K562 (cell line): ENCODE data around the gene EVI2B. TPM values are rescaled to one million over a fixed set of nuclear protein-coding genes. Genes with fewer than 3 reads are reported as not detected.

ENCODE experiments used
- CAMTA2 ChIP-seq: fragments of 250-450 bp; sonication (Bioruptor Pico); conservative IDR thresholded peaks from 2 replicates; pipeline ENCODE4 v1.5.1; 2022
- COPS2 ChIP-seq: fragments of 450-650 bp; conservative IDR thresholded peaks from 2 replicates; pipeline ENCODE4 v1.6.1; 2016; ENCODE audit warnings: mild to moderate bottlenecking, moderate library complexity
- DIDO1 ChIP-seq: fragments of 450-650 bp; IDR thresholded peaks from 2 replicates; pipeline ENCODE4 v1.6.1; 2016; ENCODE audit warnings: low read depth, missing biosample characterization, missing genetic modification characterization
- MTF1 ChIP-seq: fragments of 250-450 bp; sonication (Bioruptor Pico); IDR thresholded peaks from 2 replicates; pipeline ENCODE4 v1.9.0; 2021; ENCODE audit warnings: moderate library complexity, mild to moderate bottlenecking, inconsistent platforms, borderline replicate concordance
- NCOA4 ChIP-seq: fragments of 450-650 bp; IDR thresholded peaks from 2 replicates; pipeline ENCODE4 v1.6.1; 2018; ENCODE audit warnings: mild to moderate bottlenecking; ENCODE audit not compliant: partially characterized antibody
- PHF20 ChIP-seq: fragments of 450-650 bp; IDR thresholded peaks from 2 replicates; pipeline ENCODE4 v1.6.1; 2018; ENCODE audit not compliant: partially characterized antibody
- POLR2H ChIP-seq: IDR thresholded peaks from 2 replicates; pipeline ENCODE4 v1.6.1; 2016; ENCODE audit warnings: missing genetic modification characterization, low read depth, mild to moderate bottlenecking, control low read depth, missing compliant biosample characterization, moderate library complexity
- PTBP1 ChIP-seq: fragments of 200-400 bp; formaldehyde crosslinking; IDR thresholded peaks from 2 replicates; pipeline ENCODE4 v1.6.1; 2017; ENCODE audit warnings: low read depth, low read length
- RAD21 ChIP-seq, 2 experiments: fragments of 250-450 bp in 1 of 2; fragments of 450-650 bp in 1 of 2; sonication (Bioruptor Pico) in 1 of 2; formaldehyde crosslinking in 1 of 2; IDR thresholded peaks in 1 of 2; conservative IDR thresholded peaks in 1 of 2; 2 replicates each; pipeline versions ENCODE4 v1.4.0 to v1.8.0; 2020 to 2022; ENCODE audit warnings: mild to moderate bottlenecking in 2 of 2, moderate library complexity in 1 of 2
- RBM34 ChIP-seq: fragments of 200-400 bp; formaldehyde crosslinking; IDR thresholded peaks from 2 replicates; pipeline ENCODE4 v1.6.1; 2018; ENCODE audit warnings: low read length, borderline replicate concordance; ENCODE audit not compliant: insufficient read depth
- SLC30A9 ChIP-seq: fragments of 250-450 bp; sonication (Bioruptor Pico); IDR thresholded peaks from 2 replicates; pipeline ENCODE4 v1.8.0; 2022; ENCODE audit warnings: mild to moderate bottlenecking, moderate library complexity
- TAF9B ChIP-seq: fragments of 450-650 bp; IDR thresholded peaks from 2 replicates; pipeline ENCODE4 v1.6.1; 2018; ENCODE audit warnings: mild to moderate bottlenecking; ENCODE audit not compliant: partially characterized antibody
- YY1 ChIP-seq, 3 experiments: IDR thresholded peaks; 2 replicates each; pipeline ENCODE4 v1.6.1; 2011; ENCODE audit warnings: low read length in 2 of 3, mild to moderate bottlenecking in 2 of 3, moderate library complexity in 2 of 3, borderline replicate concordance in 1 of 3, control low read depth in 1 of 3, low read depth in 1 of 3; ENCODE audit not compliant: insufficient read depth in 3 of 3, insufficient replicate concordance in 2 of 3, control insufficient read depth in 1 of 3, insufficient read length in 1 of 3; ENCODE audit errors: extremely low read depth in 1 of 3
- ZNF212 ChIP-seq: fragments of 450-650 bp; formaldehyde crosslinking; IDR thresholded peaks from 2 replicates; pipeline ENCODE4 v1.4.0; 2020; ENCODE audit warnings: mild to moderate bottlenecking
- ZNF282 ChIP-seq: sonication (generic); formaldehyde crosslinking; IDR thresholded peaks from 2 replicates; pipeline ENCODE4 v1.8.1; 2023; ENCODE audit warnings: missing genetic modification reagents
- ZNF354B ChIP-seq: fragments of 250-450 bp; sonication (Bioruptor Pico); IDR thresholded peaks from 2 replicates; pipeline ENCODE4 v1.4.0; 2020
- polyA plus RNA-seq, 8 experiments: library from polyadenylated mRNA; depleted of rRNA in 4 of 8; stranded (reverse) in 5 of 8; unstranded in 3 of 8; fragments of >200 nt; fragmentation: Nextera tagmentation in 2 of 8; fragmentation: Illumina TruSeq in 1 of 8; extraction: Ambion mirVana in 2 of 8; extraction: Trizol in 1 of 8; gene quantifications; 2 replicates each; pipeline versions ENCODE4 v1.2.1 to v1.2.3, GENCODE V29; 2011 to 2014; ENCODE audit warnings: inconsistent platforms in 1 of 8, missing spikeins in 1 of 8
- total RNA-seq, 7 experiments: library from RNA; depleted of rRNA in 6 of 7; stranded (reverse); fragments of >200 nt in 6 of 7; fragmentation: Illumina TruSeq in 2 of 7; extraction: Trizol in 2 of 7; gene quantifications; 2 replicates each; pipeline versions ENCODE4 v1.2.1 to v1.2.3, GENCODE V29; 2011 to 2021; ENCODE audit warnings: low replicate concordance in 1 of 7
- TF ChIP-seq, protein P1 (sequence below): fragments of 250-450 bp; sonication (Bioruptor Pico); IDR thresholded peaks from 2 replicates; pipeline ENCODE4 v1.8.0; 2022; ENCODE audit warnings: inconsistent platforms, mild to moderate bottlenecking, moderate library complexity, borderline replicate concordance
- TF ChIP-seq, protein P2 (sequence below): fragments of 450-650 bp; IDR thresholded peaks from 2 replicates; pipeline ENCODE4 v1.6.1; 2016; ENCODE audit warnings: antibody characterized with exemption
- TF ChIP-seq, protein P3 (sequence below), 2 experiments: IDR thresholded peaks in 1 of 2; conservative IDR thresholded peaks in 1 of 2; 2 replicates each; pipeline ENCODE4 v1.6.1; 2016; ENCODE audit warnings: low read depth in 2 of 2, mild to moderate bottlenecking in 1 of 2, missing compliant biosample characterization in 1 of 2, missing genetic modification characterization in 1 of 2, moderate library complexity in 1 of 2
- TF ChIP-seq, protein P4 (sequence below): sonication (generic); formaldehyde crosslinking; IDR thresholded peaks from 2 replicates; pipeline ENCODE4 v1.8.0; 2022; ENCODE audit warnings: mild to moderate bottlenecking, missing genetic modification reagents

EVI2B gene
- total and polyA plus RNA-seq, 9 of the 15 experiments (the other 6 are each of a cell fraction or from before 2014, with no cell fraction given), result 0.54 to 8.0 (median 2.5) TPM

DNA sequence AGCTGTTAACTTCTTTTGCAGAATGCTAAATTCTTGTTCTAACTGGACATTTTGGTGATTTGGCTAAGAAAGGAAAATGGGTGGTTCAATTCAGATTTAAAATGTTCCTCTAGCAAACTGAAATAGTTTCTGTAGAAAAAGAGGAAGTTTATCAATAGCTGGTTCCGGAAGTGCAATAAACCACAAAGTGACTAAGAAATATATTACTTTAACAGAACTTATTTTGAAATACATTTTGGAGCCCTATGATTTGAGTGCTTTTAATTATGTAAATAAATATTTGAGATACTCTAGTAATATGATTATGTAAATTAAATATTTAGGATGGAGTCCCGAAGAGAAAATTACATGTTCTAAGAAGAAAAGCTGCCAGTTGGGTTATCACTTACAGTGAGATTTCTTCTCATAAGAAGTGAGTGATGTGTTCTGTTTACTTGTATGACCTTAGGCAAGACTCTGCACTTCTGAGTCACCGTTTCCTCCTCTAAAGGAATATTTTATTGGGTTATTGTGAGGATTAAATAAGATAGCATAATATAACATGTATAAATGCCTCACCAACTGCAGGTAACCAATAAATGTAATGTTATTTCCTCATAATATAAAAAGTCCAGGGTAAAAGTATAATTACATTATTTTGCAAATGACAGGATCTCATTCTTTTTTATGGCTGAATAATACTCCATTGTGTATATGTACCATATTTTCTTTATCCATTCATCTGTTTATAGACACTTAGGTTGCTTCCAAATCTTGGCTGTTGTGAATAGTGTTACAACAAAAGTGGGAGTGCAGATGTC, at the start of gene EVI2B (continued):
- peak; percentile 61 for TF ChIP-seq POLR2H (tag)
- no peak for TF ChIP-seq ZNF212
- no peak for TF ChIP-seq PTBP1
- no peak for TF ChIP-seq RAD21 (CRISPR knock-in tag; conservative IDR thresholded peaks at IDR 0.05 in 1 of 2, IDR thresholded peaks at IDR 0.05 in 1 of 2)
- TF ChIP-seq TAF9B, result no peak
- TF ChIP-seq YY1 (IDR thresholded peaks at IDR 0.05; ENCODE audit: borderline replicate concordance in 1 of 3, control insufficient read depth in 1 of 3, extremely low read depth in 1 of 3, insufficient read depth in 3 of 3, insufficient read length in 1 of 3, insufficient replicate concordance in 2 of 3, low read depth in 1 of 3, low read length in 2 of 3), result no peak
- no peak for TF ChIP-seq PHF20
- no peak for TF ChIP-seq RBM34
- TF ChIP-seq NCOA4, result no peak
- TF ChIP-seq DIDO1 (tag), result no peak
- TF ChIP-seq ZNF354B (CRISPR knock-in tag), result no peak
- TF ChIP-seq COPS2, result no peak
- TF ChIP-seq ZNF282, result no peak
- TF ChIP-seq, protein P1, sequence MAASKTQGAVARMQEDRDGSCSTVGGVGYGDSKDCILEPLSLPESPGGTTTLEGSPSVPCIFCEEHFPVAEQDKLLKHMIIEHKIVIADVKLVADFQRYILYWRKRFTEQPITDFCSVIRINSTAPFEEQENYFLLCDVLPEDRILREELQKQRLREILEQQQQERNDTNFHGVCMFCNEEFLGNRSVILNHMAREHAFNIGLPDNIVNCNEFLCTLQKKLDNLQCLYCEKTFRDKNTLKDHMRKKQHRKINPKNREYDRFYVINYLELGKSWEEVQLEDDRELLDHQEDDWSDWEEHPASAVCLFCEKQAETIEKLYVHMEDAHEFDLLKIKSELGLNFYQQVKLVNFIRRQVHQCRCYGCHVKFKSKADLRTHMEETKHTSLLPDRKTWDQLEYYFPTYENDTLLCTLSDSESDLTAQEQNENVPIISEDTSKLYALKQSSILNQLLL (CRISPR knock-in tag), result no peak
- TF ChIP-seq, protein P2, sequence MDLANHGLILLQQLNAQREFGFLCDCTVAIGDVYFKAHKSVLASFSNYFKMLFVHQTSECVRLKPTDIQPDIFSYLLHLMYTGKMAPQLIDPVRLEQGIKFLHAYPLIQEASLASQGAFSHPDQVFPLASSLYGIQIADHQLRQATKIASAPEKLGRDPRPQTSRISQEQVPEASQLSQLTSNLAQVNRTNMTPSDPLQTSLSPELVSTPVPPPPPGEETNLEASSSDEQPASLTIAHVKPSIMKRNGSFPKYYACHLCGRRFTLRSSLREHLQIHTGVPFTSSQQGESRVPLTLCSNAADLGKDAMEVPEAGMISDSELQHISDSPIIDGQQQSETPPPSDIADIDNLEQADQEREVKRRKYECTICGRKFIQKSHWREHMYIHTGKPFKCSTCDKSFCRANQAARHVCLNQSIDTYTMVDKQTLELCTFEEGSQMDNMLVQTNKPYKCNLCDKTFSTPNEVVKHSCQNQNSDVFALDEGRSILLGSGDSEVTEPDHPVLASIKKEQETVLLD, result no peak
- no peak for TF ChIP-seq CAMTA2 (CRISPR knock-in tag)
- no peak for TF ChIP-seq SLC30A9
- TF ChIP-seq, protein P3, sequence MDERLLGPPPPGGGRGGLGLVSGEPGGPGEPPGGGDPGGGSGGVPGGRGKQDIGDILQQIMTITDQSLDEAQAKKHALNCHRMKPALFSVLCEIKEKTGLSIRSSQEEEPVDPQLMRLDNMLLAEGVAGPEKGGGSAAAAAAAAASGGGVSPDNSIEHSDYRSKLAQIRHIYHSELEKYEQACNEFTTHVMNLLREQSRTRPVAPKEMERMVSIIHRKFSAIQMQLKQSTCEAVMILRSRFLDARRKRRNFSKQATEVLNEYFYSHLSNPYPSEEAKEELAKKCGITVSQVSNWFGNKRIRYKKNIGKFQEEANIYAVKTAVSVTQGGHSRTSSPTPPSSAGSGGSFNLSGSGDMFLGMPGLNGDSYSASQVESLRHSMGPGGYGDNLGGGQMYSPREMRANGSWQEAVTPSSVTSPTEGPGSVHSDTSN (CRISPR knock-in tag; IDR thresholded peaks at IDR 0.05; ENCODE audit: low read depth), result no peak
- TF ChIP-seq, protein P3 (tag; conservative IDR thresholded peaks at IDR 0.05; ENCODE audit: low read depth), result peak; percentile 36; the same call in 1 of the 2 replicates
- TF ChIP-seq MTF1 (CRISPR knock-in tag), result no peak
- TF ChIP-seq, protein P4, sequence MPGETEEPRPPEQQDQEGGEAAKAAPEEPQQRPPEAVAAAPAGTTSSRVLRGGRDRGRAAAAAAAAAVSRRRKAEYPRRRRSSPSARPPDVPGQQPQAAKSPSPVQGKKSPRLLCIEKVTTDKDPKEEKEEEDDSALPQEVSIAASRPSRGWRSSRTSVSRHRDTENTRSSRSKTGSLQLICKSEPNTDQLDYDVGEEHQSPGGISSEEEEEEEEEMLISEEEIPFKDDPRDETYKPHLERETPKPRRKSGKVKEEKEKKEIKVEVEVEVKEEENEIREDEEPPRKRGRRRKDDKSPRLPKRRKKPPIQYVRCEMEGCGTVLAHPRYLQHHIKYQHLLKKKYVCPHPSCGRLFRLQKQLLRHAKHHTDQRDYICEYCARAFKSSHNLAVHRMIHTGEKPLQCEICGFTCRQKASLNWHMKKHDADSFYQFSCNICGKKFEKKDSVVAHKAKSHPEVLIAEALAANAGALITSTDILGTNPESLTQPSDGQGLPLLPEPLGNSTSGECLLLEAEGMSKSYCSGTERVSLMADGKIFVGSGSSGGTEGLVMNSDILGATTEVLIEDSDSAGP (CRISPR knock-in tag), result no peak
